HG02571 (cell line): ENCODE data around the gene SNRPB.

Experiments
- ATAC-seq: cut with Tn5 transposase; IDR thresholded peaks from one replicate; pipeline ENCODE4 v1.9.1; 2021; ENCODE audit warnings: mild to moderate bottlenecking, moderate library complexity; ENCODE audit not compliant: unreplicated experiment

Gene SNRPB

DNA sequence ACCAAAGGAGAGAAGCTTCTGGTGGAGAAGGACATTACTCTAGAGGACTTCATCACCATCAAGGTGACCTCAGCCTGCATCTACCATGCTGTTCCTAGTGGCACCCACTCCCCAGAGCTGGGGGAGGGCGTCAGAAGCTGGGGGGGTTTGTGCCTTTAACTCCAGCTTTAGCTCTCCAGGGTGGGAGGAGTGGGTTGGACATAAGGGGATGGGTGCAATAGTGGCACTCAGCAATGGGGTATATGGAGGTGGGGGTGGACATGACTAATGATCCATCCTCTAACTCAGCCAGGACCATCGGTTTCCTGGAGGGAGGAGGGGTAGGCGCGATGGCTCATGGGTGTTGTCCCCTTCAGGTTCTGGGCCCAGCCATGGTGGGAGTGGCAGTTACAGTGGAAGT lies 40.1 kb downstream of the SNRPB start:
- ATAC-seq = no peak

DNA sequence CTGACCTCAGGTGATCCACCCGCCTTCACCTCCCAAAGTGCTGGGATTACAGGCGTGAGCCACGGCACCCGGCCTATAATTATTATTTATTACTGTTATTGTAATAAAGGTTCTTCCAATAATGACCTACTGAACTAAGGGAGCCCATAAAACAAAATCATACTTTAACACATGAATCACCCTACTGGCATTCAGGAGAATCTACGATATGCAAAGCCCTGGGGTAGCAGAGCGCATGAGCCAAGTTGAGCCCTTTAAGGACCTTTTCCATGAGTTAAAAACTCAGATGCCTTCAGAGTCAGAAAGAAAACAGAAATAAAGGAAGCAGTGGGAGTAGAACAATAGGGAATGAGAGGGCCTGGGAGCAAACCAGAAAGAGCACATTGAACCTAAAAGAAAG lies 41.5 kb downstream of the SNRPB start:
- ATAC-seq = no peak

DNA sequence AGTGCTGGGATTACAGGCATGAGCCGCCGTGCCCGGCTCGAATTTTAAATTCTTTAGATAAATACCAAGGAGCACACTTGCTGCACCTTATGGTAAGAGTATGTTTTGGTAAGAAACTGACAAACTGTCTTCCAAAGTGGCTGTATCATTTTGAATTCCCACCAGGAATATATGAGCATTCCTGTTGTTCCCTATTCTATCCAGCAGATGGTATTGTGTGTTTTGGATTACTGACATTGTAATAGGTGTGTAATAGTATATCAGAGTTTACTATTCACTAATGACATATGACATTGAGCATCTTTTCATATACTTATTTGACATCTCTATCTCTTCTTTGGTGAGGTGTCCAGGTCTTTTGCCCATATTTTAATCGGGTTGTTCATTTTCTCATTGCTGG lies 49.3 kb downstream of the SNRPB start:
- ATAC-seq = no peak

DNA sequence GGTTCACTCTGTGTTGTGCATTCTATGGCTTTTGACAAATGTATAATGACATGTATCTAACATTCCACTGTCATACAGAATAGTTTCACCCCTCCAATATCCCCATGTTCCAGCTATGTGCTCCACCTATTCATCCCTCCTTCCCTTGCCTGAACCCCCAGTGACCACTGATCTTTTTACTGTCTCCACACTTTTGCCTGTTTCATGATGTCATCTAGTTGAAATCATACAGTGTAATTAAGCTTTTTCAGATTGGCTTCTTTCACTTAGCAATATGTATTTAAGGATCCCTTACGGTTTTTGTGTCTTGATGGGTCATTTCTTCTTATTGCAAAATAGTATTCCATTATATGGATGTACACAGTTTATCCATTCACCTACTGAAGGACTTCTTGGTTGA lies 50.1 kb downstream of the SNRPB start:
- no peak for ATAC-seq

DNA sequence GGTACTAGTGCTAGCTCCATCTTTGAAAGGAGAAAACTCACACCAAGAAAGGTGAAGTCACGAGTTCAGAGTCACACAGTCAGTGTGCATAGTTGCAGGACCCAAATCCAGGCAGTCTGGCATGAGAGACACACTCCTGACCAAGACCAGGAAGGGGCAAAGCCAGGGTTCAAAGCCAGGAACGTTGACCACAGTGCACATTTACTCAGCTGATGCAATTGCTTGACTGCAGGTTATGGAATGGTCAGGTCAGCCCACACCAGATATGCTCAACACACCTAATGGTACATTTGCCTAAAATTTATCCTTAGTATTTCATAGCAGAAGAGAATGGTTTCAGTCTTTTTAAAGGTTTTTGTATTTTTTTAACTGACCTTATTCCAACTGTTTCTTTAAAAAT lies 52.2 kb downstream of the SNRPB start:
- no peak for ATAC-seq

DNA sequence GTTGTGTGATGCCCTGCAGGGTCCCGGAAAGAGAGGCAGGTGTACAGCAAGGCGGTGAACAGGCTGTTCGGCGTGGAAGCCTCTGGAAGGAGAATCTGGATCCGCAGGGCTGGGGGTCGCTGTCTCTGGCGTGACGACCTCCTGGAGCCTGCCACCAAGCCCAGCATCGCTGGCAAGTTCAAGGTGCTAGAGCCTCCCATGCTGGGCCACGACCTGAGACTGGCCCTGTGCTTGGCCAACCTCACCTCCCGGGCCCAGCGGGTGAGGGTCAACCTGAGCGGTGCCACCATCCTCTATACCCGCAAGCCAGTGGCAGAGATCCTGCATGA lies 53.4 kb downstream of the SNRPB start:
- no peak for ATAC-seq

DNA sequence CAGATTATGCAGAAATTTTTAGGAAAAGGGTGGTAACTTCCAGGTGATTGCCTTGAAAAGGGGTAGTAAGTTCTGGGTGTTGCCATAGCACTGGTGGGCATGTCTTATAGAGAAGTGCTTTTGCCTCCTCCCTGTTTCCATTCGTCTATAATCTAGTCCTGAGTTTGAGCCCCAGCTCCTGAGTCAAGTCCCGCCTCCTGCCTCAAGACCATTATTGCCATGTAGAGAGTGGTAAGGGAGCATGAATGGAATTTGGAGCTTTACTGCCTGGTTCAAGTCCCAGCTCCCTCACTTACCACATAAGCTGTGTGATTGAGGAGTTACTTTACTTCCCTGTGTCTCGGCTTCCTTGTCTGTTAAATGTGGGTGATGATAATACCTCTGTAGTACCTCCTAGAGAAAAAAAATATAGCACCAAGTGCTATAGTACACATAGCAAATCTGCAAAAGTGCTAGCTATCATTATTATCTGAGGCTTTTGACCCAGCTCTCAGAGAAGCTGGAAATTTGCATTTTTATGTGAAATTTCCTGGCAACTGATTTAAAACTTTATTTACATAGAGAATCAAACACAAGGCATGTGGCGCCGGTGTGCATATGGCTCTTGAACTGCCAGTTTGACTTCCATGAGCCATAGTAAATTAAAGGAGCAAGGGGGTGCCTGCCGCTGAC lies 53.9 kb downstream of the SNRPB start:
- ATAC-seq = no peak
